Measurements from ENCODE around the gene AOPEP.

The AOPEP gene

DNA sequence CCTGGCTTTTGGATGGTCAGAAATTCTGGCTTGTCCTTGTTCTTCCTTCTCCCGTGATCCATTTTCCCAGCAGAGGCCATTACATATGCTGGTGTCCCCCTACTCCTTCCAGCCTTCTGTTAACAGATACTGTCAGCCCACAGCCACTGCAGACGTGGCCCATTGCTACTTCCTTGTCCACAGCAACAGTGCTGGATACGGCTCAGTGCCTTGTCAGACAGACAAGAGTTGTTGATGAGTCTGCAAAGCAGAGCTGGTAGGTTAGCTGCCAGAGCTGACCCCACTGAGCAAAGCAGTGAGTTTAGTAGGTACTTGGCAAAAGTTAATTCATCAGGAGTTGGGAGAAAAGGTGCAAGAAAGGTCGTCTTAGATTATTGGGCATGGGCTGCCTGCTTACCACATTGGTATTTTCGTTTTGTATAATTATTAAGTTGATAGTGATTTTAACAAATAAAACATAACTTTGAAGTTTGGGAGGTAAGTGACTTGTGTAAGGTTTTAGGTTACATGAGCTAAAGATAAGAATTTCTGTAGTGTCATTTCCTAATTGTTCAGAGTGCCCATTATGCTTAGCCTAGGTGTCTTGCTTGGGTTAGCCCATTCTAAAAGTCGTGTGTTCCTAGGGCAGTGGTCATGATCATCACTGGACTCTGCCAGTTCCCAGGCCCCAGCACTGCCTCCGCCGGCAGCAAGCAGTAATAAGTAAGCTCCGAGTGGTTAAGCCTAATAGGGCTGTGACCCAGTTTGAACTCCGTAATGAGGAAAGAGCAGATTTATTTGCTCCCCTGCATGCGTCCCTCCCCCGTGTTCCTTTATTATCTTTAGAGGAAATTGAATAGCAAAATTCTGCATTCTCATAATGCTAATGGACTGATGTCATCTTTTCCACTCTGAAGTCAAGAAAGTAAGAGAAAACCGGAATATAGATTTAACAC is 299.0 kb downstream of the AOPEP start:
- no peak for DNase-seq

GRCh38 chr9:95026148-95026524 is 299.6 kb downstream of the AOPEP start:
- DNase-seq: no peak

- DNase-seq: no peak
Measured at GRCh38 chr9:95027914-95028852, 301.7 kb downstream of the AOPEP start.

DNA sequence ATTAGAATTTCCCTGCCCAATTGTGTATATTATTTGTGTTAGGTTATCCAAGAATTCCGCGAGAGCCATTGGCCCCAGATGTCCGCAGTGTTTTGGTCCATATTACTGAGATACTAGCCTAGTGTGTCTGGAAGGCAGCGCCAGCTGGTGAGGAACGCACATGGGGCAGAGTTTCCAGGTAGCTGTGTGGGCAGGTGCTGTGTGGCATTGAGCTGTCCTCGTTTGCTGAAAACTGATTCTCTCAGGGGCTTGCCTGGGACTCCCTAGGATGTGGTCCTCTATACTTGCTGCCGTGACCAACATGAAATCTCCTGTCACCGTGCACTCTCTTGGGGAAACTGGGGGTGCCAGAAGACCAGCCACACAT is 302.3 kb downstream of the AOPEP start:
- DNase-seq: no peak

DNA sequence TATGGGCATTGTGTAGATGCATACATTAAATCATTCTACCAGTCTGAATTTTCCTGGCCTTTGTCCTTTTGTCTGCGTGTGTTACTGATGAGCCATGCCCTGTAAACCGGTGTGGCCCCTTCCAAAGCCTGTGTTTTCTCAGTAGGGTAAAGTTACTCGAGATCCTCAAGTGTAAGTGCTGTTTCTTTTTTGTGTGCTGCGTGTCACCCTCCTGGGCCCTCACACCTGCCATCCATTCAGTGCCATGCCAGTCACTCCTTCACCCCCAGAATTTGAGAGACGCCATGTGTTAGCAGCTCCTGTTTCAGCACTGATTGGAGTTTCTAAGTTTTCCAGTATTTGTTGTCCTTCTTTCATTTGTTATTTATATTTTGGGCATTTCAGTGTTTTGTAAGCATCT is 302.8 kb downstream of the AOPEP start:
- DNase-seq: no peak

- DNase-seq: no peak
Measured at GRCh38 chr9:95029720-95030119, 303.2 kb downstream of the AOPEP start.

DNA sequence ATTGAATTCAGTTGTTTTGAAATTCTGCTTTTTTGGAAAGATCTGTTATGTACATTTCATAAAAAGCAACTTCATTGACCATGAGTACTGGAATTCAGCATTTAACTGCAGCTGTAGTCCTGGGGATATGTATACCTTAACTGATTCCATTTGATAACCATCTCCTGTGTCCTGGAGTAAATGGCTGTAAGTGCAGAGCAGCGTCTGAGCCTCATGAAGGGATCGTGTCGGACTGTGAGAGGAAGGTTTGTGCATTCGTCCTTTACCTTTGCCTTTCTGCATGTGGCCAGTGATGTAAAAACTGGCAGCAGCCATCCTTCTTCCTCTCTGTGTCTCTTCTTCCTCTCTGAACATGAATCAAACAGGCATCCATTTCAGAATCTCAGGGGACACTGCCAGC is 303.8 kb downstream of the AOPEP start:
- DNase-seq: no peak

DNA sequence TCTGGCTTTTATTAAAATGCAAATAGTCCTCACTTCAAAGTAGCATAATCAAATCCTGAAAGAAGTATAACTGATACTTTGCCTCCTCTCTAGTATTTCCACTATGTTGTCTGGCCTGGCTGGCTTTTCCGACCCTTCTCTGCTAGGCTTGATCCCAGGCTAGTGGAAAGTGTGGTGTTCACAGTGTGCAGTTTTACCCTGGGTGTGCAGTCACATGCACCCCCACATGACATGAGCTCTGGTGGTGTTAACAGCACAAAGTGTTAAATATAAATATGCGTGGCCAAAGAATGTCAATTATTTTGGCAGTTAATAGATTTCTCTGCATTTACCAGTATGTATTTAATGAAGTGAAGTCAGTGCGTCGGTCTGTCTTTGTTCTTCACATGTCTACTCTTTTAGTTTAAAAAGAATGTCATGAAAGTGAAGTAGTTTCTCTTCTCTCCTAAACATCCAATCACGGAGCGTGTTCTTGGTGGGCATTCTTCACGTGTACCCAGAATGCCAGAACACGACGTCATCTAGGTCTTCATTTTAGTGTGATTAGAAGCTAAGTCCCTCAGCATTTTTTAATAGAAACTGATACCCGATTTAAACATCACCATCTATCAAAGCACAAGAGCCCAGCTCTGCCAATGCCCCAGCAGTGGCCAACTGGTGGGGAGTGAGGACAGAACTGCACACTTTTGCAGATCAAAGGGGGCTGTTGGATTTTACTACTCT is 304.6 kb downstream of the AOPEP start:
- DNase-seq: no peak

DNA sequence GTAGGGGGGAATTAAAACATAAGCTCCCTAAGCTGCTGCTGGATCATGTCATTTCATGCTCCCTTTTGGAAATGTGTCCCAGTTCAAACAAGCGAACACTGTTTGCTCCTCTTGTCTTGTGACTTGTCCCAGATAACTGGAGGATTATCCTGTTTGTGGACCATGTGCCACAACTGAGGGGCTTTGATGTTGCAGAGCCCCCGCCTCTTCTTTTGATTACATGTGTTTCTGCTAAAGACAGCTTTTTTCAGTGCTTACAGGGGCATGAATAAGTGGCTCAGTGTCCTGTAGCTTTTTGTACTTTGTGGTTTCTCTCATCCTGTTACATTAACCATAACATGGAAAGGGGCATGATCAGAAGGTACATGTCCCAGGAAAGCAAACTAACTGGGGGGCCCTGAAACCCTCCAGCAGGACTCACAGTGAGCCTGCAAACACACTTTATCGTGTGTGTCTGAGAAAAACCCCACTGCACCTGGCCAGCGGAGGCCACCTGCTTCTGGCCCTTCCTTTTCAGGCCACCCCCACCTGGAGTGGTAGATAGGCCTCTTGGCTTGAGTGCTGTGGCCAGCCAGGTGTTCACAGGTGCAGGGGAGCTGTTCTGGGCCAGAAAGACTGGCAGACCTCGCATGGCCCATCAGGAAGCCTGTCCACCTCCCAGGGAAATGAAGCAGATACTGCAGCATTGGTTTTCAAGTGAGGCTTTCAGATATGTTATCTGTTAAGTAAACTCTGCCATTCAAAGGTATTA is 305.4 kb downstream of the AOPEP start:
- no peak for DNase-seq

DNA sequence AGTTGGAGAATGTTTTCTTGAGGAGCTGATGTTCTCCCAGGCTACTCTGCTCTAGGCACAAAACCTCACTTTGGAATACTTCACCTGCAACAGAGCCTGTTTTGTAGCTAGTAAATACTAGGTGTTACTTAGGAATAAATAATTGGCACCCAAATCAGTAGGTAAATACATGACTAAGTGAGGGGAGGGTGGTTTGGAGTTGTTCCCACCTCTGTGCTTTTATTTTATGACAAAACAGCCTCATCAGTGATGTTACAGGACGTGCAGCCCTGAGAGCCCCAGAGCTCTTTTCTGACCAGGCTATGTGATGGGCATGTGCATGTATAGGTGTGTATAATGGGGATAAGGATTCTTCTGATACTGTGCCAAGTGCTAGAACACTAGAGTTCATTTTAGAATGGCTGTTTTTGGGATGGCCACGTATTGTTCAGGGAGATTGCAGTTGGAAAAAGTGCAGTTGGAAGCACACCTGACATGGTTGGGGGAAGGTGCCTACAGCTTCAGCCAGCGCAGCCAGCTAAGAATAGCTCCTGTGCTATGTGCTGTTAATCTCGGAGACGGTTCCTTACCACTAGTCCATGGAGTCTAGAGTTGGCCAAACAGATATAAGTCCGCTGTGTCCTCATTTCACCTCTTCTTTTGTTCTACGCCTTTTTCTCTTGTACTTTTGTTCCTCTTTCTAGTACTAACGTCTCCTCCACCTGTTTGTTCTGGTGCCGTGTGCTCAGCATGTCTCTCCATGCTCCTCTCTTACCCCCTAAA is 306.3 kb downstream of the AOPEP start:
- DNase-seq: no peak

- no peak for DNase-seq
Measured at GRCh38 chr9:95035846-95036245, 309.3 kb downstream of the AOPEP start.

DNA sequence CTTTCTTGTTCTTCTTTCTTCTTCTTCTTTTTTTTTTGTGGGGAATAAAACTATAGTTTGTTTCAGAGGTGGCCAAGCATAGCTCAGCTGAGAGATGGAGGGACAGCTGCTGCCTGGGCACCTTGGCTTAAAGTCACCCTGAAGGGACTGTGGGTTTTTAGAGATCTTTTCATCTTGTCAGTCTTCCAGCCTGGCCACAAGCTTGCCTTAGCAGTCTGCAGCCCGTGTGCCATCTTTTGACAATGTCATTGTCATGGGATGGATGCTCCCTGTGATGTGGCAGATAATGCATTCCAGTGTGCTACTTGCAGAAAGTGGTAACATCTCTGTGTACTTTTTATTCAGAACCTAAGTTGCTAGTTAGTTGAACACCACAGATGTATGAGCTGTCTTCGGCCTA is 310.2 kb downstream of the AOPEP start:
- no peak for DNase-seq

- DNase-seq: no peak
Measured at GRCh38 chr9:95037789-95038521, 311.5 kb downstream of the AOPEP start.

- no peak for DNase-seq
Measured at GRCh38 chr9:95038666-95039065, 312.2 kb downstream of the AOPEP start.

GRCh38 chr9:95040106-95040505 is 313.6 kb downstream of the AOPEP start:
- DNase-seq: no peak

GRCh38 chr9:95043826-95044225 is 317.3 kb downstream of the AOPEP start:
- no peak for DNase-seq

- no peak for DNase-seq
Measured at GRCh38 chr9:95044731-95045508, 318.4 kb downstream of the AOPEP start.

- no peak for DNase-seq
Measured at GRCh38 chr9:95045751-95046150, 319.3 kb downstream of the AOPEP start.

DNA sequence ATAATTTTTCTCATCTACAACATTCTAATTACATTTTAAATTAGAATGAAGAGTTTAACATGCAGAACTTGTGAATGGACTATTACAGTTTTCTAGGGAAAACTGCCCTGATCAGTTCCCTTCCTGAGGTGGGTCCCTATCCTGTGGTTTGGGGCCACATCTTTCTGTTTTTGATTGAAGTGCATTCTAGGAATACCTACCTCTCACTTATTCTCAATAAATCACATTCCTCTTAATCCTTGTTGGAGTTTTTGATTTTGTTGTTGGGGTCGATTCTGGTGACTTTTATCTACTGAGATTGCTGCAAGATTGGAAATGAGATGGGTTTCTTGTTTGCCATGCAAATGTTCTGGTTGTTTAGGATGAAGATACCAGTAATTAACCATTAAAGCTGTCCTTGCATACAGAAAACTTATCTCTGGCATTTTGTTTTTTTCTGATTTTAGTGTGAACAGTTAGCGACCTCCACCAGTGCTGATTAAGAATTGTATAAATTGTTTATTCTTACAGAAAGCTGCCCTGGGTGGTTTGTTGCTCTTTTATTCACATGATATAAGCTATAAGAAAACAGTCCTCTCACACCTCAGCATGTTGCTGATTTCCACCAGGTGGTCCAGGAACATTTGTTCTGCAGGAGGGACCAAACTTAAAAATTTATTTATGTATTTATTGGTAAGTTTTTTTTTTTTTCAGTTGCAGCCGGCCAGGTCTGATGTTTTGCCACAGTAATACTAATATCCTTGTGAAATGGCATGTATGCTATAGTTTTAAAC is 321.1 kb downstream of the AOPEP start:
- no peak for DNase-seq

Measured in activated CD8-positive, alpha-beta memory T cell treated with anti-CD3 and anti-CD28 coated beads, Interleukin-2, amount 50 U/mL, for 48 hours (primary cell).